Left ventricle myocardium inferior (tissue), 1 donor: ENCODE results near the gene ST13. TPM values are rescaled to one million over a fixed set of nuclear protein-coding genes. Genes with fewer than 3 reads are reported as not detected.
A peak's percentile ranks its signal among the peaks of the same experiment; 100 is the strongest.
"Not testable (repeated sequence)": the region's sequence is repeated elsewhere in the genome, so short reads cannot be mapped to it uniquely, and the experiment has no call there.

Experiments used
- DNase-seq: peaks from one replicate; pipeline ENCODE4 v3.0.0-alpha.2; 2020
- H3K27ac ChIP-seq: fragments of 200-600 bp; replicated peaks from 2 replicates; pipeline ENCODE4 v1.8.0; 2021
- H3K27me3 ChIP-seq: fragments of 200-600 bp; 2 replicates; pipeline ENCODE4 v1.8.0; 2021; ENCODE audit warnings: low read depth
- H3K36me3 ChIP-seq: fragments of 200-600 bp; 2 replicates; pipeline ENCODE4 v1.8.0; 2021
- H3K4me1 ChIP-seq: fragments of 200-600 bp; 2 replicates; pipeline ENCODE4 v1.8.0; 2021
- H3K4me3 ChIP-seq: fragments of 200-600 bp; 2 replicates; pipeline ENCODE4 v1.8.0; 2021; ENCODE audit warnings: mild to moderate bottlenecking, moderate library complexity
- H3K9me3 ChIP-seq: fragments of 200-600 bp; replicated peaks from 2 replicates; pipeline ENCODE4 v1.8.0; 2021
- CTCF ChIP-seq: fragments of 200-600 bp; IDR thresholded peaks from 2 replicates; pipeline ENCODE4 v1.8.0; 2021; ENCODE audit warnings: antibody characterized with exemption, mild to moderate bottlenecking, borderline replicate concordance
- intact Hi-C: fragments of 100-400 bp; cut with micrococcal nuclease; formaldehyde crosslinking; loops from one replicate; pipeline ENCODE4 v1.11.0; 2022
- total RNA-seq: library from RNA; stranded (reverse); fragmentation: NEBNext Ultra II Directional; extraction: Animal tissue kit (Norgen Biotek cat#: 25700); gene quantifications from one replicate; pipeline ENCODE4 v1.2.1, GENCODE V29; 2021
- donor health status: DM: no; HTN: yes; CAD: no; lungs with severe emphysema.

The ST13 gene
- total RNA-seq, 1 donor from 2014 or later, result 181 TPM

GRCh38 chr22:40874016-40874415 lies 17.6 kb upstream of the ST13 start:
- Histone ChIP-seq H3K27ac (no peak overlapping the region), H3K36me3 (peaks cover 50% of the 10 kb centered on the region), H3K27me3 (no peaks in the 10 kb centered on the region), H3K4me1 (no peaks in the 10 kb centered on the region), H3K4me3 (no peak overlapping the region), H3K9me3 (no peaks in the 10 kb centered on the region)
- DNase-seq, result no peak
- TF ChIP-seq CTCF, result no peak
- intact Hi-C loops, result no loop called here

- H3K27ac ChIP-seq, DNase-seq, H3K27me3 ChIP-seq, H3K9me3 ChIP-seq, intact Hi-C loops, H3K4me3 ChIP-seq: not testable (repeated sequence)
- peaks cover 28% of the 10 kb centered on the region for H3K36me3 ChIP-seq
- peaks cover 11% of the 10 kb centered on the region for H3K4me1 ChIP-seq
These were observed 11.9 kb upstream of the ST13 start for GRCh38 chr22:40868379-40868778.

GRCh38 chr22:40867109-40867508 lies 10.7 kb upstream of the ST13 start:
- intact Hi-C loops, result no loop called here
- no peak for DNase-seq
- no peak for TF ChIP-seq CTCF

GRCh38 chr22:40862537-40862936 lies 6.1 kb upstream of the ST13 start:
- Histone ChIP-seq H3K36me3 (peaks cover 15% of the 10 kb centered on the region), H3K4me3 (no peak overlapping the region), H3K27ac (no peak overlapping the region), H3K4me1 (peaks cover 28% of the 10 kb centered on the region), H3K9me3 (no peaks in the 10 kb centered on the region), H3K27me3 (no peaks in the 10 kb centered on the region)
- no peak for TF ChIP-seq CTCF
- intact Hi-C loops, result no loop called here
- DNase-seq, result no peak

More at GRCh38 chr22:40867109-40867508, 10.7 kb upstream of the ST13 start:
- Histone ChIP-seq H3K4me1 (peaks cover 11% of the 10 kb centered on the region), H3K27me3 (no peaks in the 10 kb centered on the region), H3K27ac (no peak overlapping the region), H3K4me3 (no peak overlapping the region), H3K9me3 (no peaks in the 10 kb centered on the region), H3K36me3 (peaks cover 23% of the 10 kb centered on the region)

- H3K4me1 ChIP-seq, result peaks cover 30% of the 10 kb centered on the region
- DNase-seq, result no peak
- no peak within 1 kb of the TSS for H3K27ac ChIP-seq
- H3K36me3 ChIP-seq, result peaks cover 15% of the 10 kb centered on the region
- no peaks in the 10 kb centered on the region for H3K9me3 ChIP-seq
- intact Hi-C loops, result no loop called here
- no peak within 1 kb of the TSS for H3K4me3 ChIP-seq
- TF ChIP-seq CTCF, result no peak
- H3K27me3 ChIP-seq, result no peaks in the 10 kb centered on the region
These were observed 5.6 kb upstream of the ST13 start, which contains the start of gene DNAJB7 for GRCh38 chr22:40862013-40862412. Gene DNAJB7 (minus strand): TSS chr22:40862113. CDS start chr22:40861994, 119 bp downstream.

GRCh38 chr22:40857309-40857855 lies 943 bp upstream of the ST13 start:
- H3K4me1 ChIP-seq, result peaks cover 63% of the 10 kb centered on the region

More at GRCh38 chr22:40857309-40857855, 943 bp upstream of the ST13 start:
- peak overlapping the region; percentile 99 for H3K27ac ChIP-seq
- no peak for DNase-seq
- H3K9me3 ChIP-seq, result no peaks in the 10 kb centered on the region
- intact Hi-C loops, result no loop called here
- no peak for TF ChIP-seq CTCF
- peaks cover 15% of the 10 kb centered on the region for H3K36me3 ChIP-seq
- peak overlapping the region; percentile 84 for H3K4me3 ChIP-seq
- no peaks in the 10 kb centered on the region for H3K27me3 ChIP-seq
